CD14-positive monocyte (primary cell): ENCODE data around the gene RPS28. TPM values are rescaled to one million over a fixed set of nuclear protein-coding genes. Genes with fewer than 3 reads are reported as not detected.

Source experiments
- DNase-seq, 3 donors: peaks; one replicate each; pipeline ENCODE4 v3.0.0-alpha.2; 2011 to 2022
- H2AFZ ChIP-seq: 2 replicates; pipeline ENCODE4 v1.6.0; 2012; ENCODE audit warnings: mild to moderate bottlenecking, low read depth, low read length, inconsistent platforms; ENCODE audit not compliant: insufficient read depth, poor library complexity, severe bottlenecking
- H3K27ac ChIP-seq, 2 donors: 1 replicate in 1 of 2; 2 replicates in 1 of 2; pipeline ENCODE4 v1.5.1; 2012 to 2013; ENCODE audit warnings: low read length in 2 of 2, control low read depth in 1 of 2, inconsistent platforms in 1 of 2, low read depth in 1 of 2, mild to moderate bottlenecking in 1 of 2
- H3K27me3 ChIP-seq, 2 donors: one replicate each; pipeline versions ENCODE4 v1.6.0 to v1.6.1; 2011 to 2013; ENCODE audit warnings: low read length in 2 of 2; ENCODE audit not compliant: control insufficient read depth in 2 of 2, insufficient read depth in 2 of 2
- H3K36me3 ChIP-seq, 2 donors: replicated peaks in 1 of 2; 1 replicate in 1 of 2; 2 replicates in 1 of 2; pipeline versions ENCODE4 v1.5.1 to v1.6.1; 2012 to 2013; ENCODE audit warnings: low read length in 2 of 2, control low read depth in 1 of 2, inconsistent platforms in 1 of 2, mild to moderate bottlenecking in 1 of 2; ENCODE audit not compliant: insufficient read depth in 2 of 2, control insufficient read depth in 1 of 2
- H3K4me1 ChIP-seq, 2 donors: 1 replicate in 1 of 2; 2 replicates in 1 of 2; pipeline versions ENCODE4 v1.5.1 to v1.6.1; 2012 to 2013; ENCODE audit warnings: low read length in 2 of 2, control low read depth in 1 of 2, inconsistent platforms in 1 of 2, mild to moderate bottlenecking in 1 of 2, moderate library complexity in 1 of 2; ENCODE audit not compliant: insufficient read depth in 2 of 2, control insufficient read depth in 1 of 2
- H3K4me2 ChIP-seq: replicated peaks from 2 replicates; pipeline ENCODE3; 2012; ENCODE audit warnings: low read length, moderate library complexity, mild to moderate bottlenecking; ENCODE audit not compliant: poor library complexity, severe bottlenecking; ENCODE audit errors: extremely low read depth
- H3K4me3 ChIP-seq, 3 experiments: fragments of 200-600 bp in 1 of 3; sonication (generic) in 1 of 3; replicated peaks in 1 of 3; 1 replicate in 2 of 3; 2 replicates in 1 of 3; pipeline ENCODE4 v1.5.1; 2011 to 2013; ENCODE audit warnings: low read length in 3 of 3, mild to moderate bottlenecking in 3 of 3, control low read depth in 2 of 3, low read depth in 2 of 3, inconsistent platforms in 1 of 3, moderate library complexity in 1 of 3
- H3K79me2 ChIP-seq: 2 replicates; pipeline ENCODE4 v1.6.0; 2012; ENCODE audit warnings: mild to moderate bottlenecking, control low read depth, inconsistent platforms, low read length, moderate library complexity; ENCODE audit not compliant: insufficient read depth
- H3K9ac ChIP-seq: 2 replicates; pipeline ENCODE4 v1.6.0; 2017; ENCODE audit warnings: low read length, mild to moderate bottlenecking; ENCODE audit not compliant: insufficient read depth, poor library complexity, severe bottlenecking
- H3K9me3 ChIP-seq, 2 donors: replicated peaks in 1 of 2; 1 replicate in 1 of 2; 2 replicates in 1 of 2; pipeline versions ENCODE4 v1.5.1 to v1.6.1; 2012 to 2013; ENCODE audit warnings: low read length in 2 of 2, control low read depth in 1 of 2; ENCODE audit not compliant: control insufficient read depth in 1 of 2, insufficient read depth in 1 of 2
- H4K20me1 ChIP-seq: 2 replicates; pipeline ENCODE4 v1.6.0; 2012; ENCODE audit warnings: mild to moderate bottlenecking, low read length, control low read depth, moderate library complexity; ENCODE audit not compliant: insufficient read depth
- H3K27ac Mint-ChIP-seq, 7 donors: one replicate each; pipeline ENCODE4 v1.8.0; 2020; ENCODE audit warnings: mild to moderate bottlenecking in 7 of 7, mixed read lengths in 7 of 7, moderate library complexity in 6 of 7, inconsistent platforms in 2 of 7
- H3K27me3 Mint-ChIP-seq, 3 donors: one replicate each; pipeline ENCODE4 v1.8.0; 2021 to 2022; ENCODE audit warnings: low read depth in 3 of 3, mild to moderate bottlenecking in 3 of 3, mixed read lengths in 3 of 3, moderate library complexity in 3 of 3, inconsistent platforms in 1 of 3
- H3K36me3 Mint-ChIP-seq, 2 donors: one replicate each; pipeline ENCODE4 v1.8.0; 2020; ENCODE audit warnings: mixed read lengths in 2 of 2, inconsistent platforms in 1 of 2, mild to moderate bottlenecking in 1 of 2
- H3K4me1 Mint-ChIP-seq: one replicate; pipeline ENCODE4 v1.8.0; 2020; ENCODE audit warnings: mild to moderate bottlenecking, mixed read lengths
- H3K4me3 Mint-ChIP-seq, 2 donors: one replicate each; pipeline ENCODE4 v1.8.0; 2020; ENCODE audit warnings: mild to moderate bottlenecking in 2 of 2, mixed read lengths in 2 of 2, moderate library complexity in 1 of 2
- H3K9me3 Mint-ChIP-seq, 7 donors: one replicate each; pipeline ENCODE4 v1.8.0; 2020 to 2022; ENCODE audit warnings: mixed read lengths in 7 of 7, mild to moderate bottlenecking in 6 of 7, moderate library complexity in 6 of 7, inconsistent platforms in 2 of 7
- CTCF ChIP-seq: fragments of 200-600 bp; IDR thresholded peaks from one replicate; pipeline ENCODE4 v1.8.0; 2022; ENCODE audit warnings: antibody characterized with exemption, mild to moderate bottlenecking
- WGBS: methylation state at CpG from one replicate; pipeline ENCODE4 v1.1.5; 2013; ENCODE audit warnings: missing lambda C conversion rate; ENCODE audit not compliant: insufficient coverage; 5-methylcytosine and 5-hydroxymethylcytosine counted together
- intact Hi-C, 2 donors: fragments of 100-400 bp; cut with micrococcal nuclease; formaldehyde crosslinking; loops; one replicate each; pipeline versions ENCODE4 v1.15.0 to v1.15.1; 2023
- polyA plus RNA-seq, 3 donors: library from polyadenylated mRNA; depleted of rRNA in 1 of 3; unstranded in 2 of 3; stranded (reverse) in 1 of 3; fragments of 300-500 nt in 2 of 3; fragments of >200 nt in 1 of 3; fragmentation: Illumina TruSeq in 2 of 3; gene quantifications; 1 replicate in 2 of 3; 2 replicates in 1 of 3; pipeline ENCODE4 v1.2.3, GENCODE V29; 2012 to 2021

Gene RPS28
- polyA plus RNA-seq, 3 donors: 539 to 1,104 (median 984) TPM

- Histone ChIP-seq H3K27ac (no peak overlapping the region), H2AFZ (no peak overlapping the region), H3K27me3 (peaks cover 10 to 22% of the 10 kb centered on the region in 2 donors), H4K20me1 (no peaks in the 10 kb centered on the region), H3K36me3 (no peaks in the 10 kb centered on the region), H3K9me3 (peaks cover 0 to 8% of the 10 kb centered on the region in 2 donors), H3K4me2 (no peak overlapping the region), H3K4me3 (no peak overlapping the region), H3K79me2 (no peaks in the 10 kb centered on the region), H3K9ac (no peak overlapping the region), H3K4me1 (peaks cover 9 to 12% of the 10 kb centered on the region in 2 donors)
- Mint-ChIP-seq H3K4me1 (peaks cover 30% of the 10 kb centered on the region), H3K36me3 (peaks cover 0 to 1% of the 10 kb centered on the region in 2 donors), H3K9me3 (peaks cover 0 to 8% (median 2%) of the 10 kb centered on the region in 7 donors), H3K4me3 (no peak overlapping the region), H3K27ac (no peak overlapping the region), H3K27me3 (peaks cover 33 to 46% (median 45%) of the 10 kb centered on the region in 3 donors)
- 100% methylated on average over 2 of the region's 6 CpGs for WGBS
- intact Hi-C loops: loop anchor here (5.0 to 10.0 kb wide), 2 partner anchors 38 to 216 kb away; partner anchors contain the start of gene MYO1F (in 1 of the 2)
- TF ChIP-seq CTCF: no peak
- no peak for DNase-seq
These were observed 37.7 kb downstream of the RPS28 start for GRCh38 chr19:8358948-8359347.

DNA sequence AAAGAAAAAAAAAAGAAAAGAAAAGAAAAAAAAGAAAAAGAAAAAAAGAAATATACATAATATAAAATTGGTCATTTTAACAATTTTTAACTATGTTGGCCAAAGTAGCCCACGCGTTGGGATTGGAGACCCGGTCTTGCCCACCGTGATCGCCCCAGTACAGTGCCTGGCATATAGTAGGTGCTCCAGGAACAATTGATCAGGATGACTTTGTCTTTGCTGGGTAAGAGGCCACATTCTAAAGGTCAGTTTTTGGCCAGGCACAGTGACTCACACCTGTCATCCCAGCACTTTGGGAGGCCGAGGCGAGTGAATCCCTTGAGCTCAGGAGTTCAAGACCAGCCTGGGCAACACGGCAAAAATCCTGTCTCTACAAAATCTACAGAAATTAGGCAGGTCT, 38.9 kb downstream of the RPS28 start:
- 79% methylated on average over 5 of the region's 8 CpGs for WGBS
- H3K4me3 Mint-ChIP-seq: peak overlapping the region in 1 of 2 donors; percentile 21

More for the DNA sequence above, 38.9 kb downstream of the RPS28 start:
- Histone ChIP-seq H3K4me1 (peaks cover 14 to 15% of the 10 kb centered on the region in 2 donors), H4K20me1 (no peaks in the 10 kb centered on the region), H3K4me2 (no peak overlapping the region), H3K27ac (no peak overlapping the region), H3K27me3 (peaks cover 12 to 35% of the 10 kb centered on the region in 2 donors), H3K9me3 (peaks cover 0 to 13% of the 10 kb centered on the region in 2 donors), H3K36me3 (no peaks in the 10 kb centered on the region), H3K79me2 (no peaks in the 10 kb centered on the region), H3K9ac (no peak overlapping the region), H2AFZ (no peak overlapping the region), H3K4me3 (no peak overlapping the region)
- peaks cover 0 to 1% of the 10 kb centered on the region in 2 donors for H3K36me3 Mint-ChIP-seq
- peaks cover 0 to 11% (median 2%) of the 10 kb centered on the region in 7 donors for H3K9me3 Mint-ChIP-seq
- no peak for TF ChIP-seq CTCF
- intact Hi-C loops: no loop called here
- H3K4me1 Mint-ChIP-seq: peaks cover 33% of the 10 kb centered on the region
- no peak for DNase-seq
- no peak overlapping the region for H3K27ac Mint-ChIP-seq
- peaks cover 43 to 56% (median 52%) of the 10 kb centered on the region in 3 donors for H3K27me3 Mint-ChIP-seq
